CD14-positive monocyte (primary cell): ENCODE results near the gene PPEF1. TPM values are rescaled to one million over a fixed set of nuclear protein-coding genes. Genes with fewer than 3 reads are reported as not detected.

Source experiments
- DNase-seq, 3 donors: peaks; one replicate each; pipeline ENCODE4 v3.0.0-alpha.2; 2011 to 2022
- H2AFZ ChIP-seq: 2 replicates; pipeline ENCODE4 v1.6.0; 2012; ENCODE audit warnings: mild to moderate bottlenecking, low read depth, low read length, inconsistent platforms; ENCODE audit not compliant: insufficient read depth, poor library complexity, severe bottlenecking
- H3K27ac ChIP-seq, 2 donors: 1 replicate in 1 of 2; 2 replicates in 1 of 2; pipeline ENCODE4 v1.5.1; 2012 to 2013; ENCODE audit warnings: low read length in 2 of 2, control low read depth in 1 of 2, inconsistent platforms in 1 of 2, low read depth in 1 of 2, mild to moderate bottlenecking in 1 of 2
- H3K27me3 ChIP-seq, 2 donors: one replicate each; pipeline versions ENCODE4 v1.6.0 to v1.6.1; 2011 to 2013; ENCODE audit warnings: low read length in 2 of 2; ENCODE audit not compliant: control insufficient read depth in 2 of 2, insufficient read depth in 2 of 2
- H3K36me3 ChIP-seq, 2 donors: replicated peaks in 1 of 2; 1 replicate in 1 of 2; 2 replicates in 1 of 2; pipeline versions ENCODE4 v1.5.1 to v1.6.1; 2012 to 2013; ENCODE audit warnings: low read length in 2 of 2, control low read depth in 1 of 2, inconsistent platforms in 1 of 2, mild to moderate bottlenecking in 1 of 2; ENCODE audit not compliant: insufficient read depth in 2 of 2, control insufficient read depth in 1 of 2
- H3K4me1 ChIP-seq, 2 donors: 1 replicate in 1 of 2; 2 replicates in 1 of 2; pipeline versions ENCODE4 v1.5.1 to v1.6.1; 2012 to 2013; ENCODE audit warnings: low read length in 2 of 2, control low read depth in 1 of 2, inconsistent platforms in 1 of 2, mild to moderate bottlenecking in 1 of 2, moderate library complexity in 1 of 2; ENCODE audit not compliant: insufficient read depth in 2 of 2, control insufficient read depth in 1 of 2
- H3K4me2 ChIP-seq: replicated peaks from 2 replicates; pipeline ENCODE3; 2012; ENCODE audit warnings: low read length, moderate library complexity, mild to moderate bottlenecking; ENCODE audit not compliant: poor library complexity, severe bottlenecking; ENCODE audit errors: extremely low read depth
- H3K4me3 ChIP-seq, 3 experiments: fragments of 200-600 bp in 1 of 3; sonication (generic) in 1 of 3; replicated peaks in 1 of 3; 1 replicate in 2 of 3; 2 replicates in 1 of 3; pipeline ENCODE4 v1.5.1; 2011 to 2013; ENCODE audit warnings: low read length in 3 of 3, mild to moderate bottlenecking in 3 of 3, control low read depth in 2 of 3, low read depth in 2 of 3, inconsistent platforms in 1 of 3, moderate library complexity in 1 of 3
- H3K79me2 ChIP-seq: 2 replicates; pipeline ENCODE4 v1.6.0; 2012; ENCODE audit warnings: mild to moderate bottlenecking, control low read depth, inconsistent platforms, low read length, moderate library complexity; ENCODE audit not compliant: insufficient read depth
- H3K9ac ChIP-seq: 2 replicates; pipeline ENCODE4 v1.6.0; 2017; ENCODE audit warnings: low read length, mild to moderate bottlenecking; ENCODE audit not compliant: insufficient read depth, poor library complexity, severe bottlenecking
- H3K9me3 ChIP-seq, 2 donors: replicated peaks in 1 of 2; 1 replicate in 1 of 2; 2 replicates in 1 of 2; pipeline versions ENCODE4 v1.5.1 to v1.6.1; 2012 to 2013; ENCODE audit warnings: low read length in 2 of 2, control low read depth in 1 of 2; ENCODE audit not compliant: control insufficient read depth in 1 of 2, insufficient read depth in 1 of 2
- H4K20me1 ChIP-seq: 2 replicates; pipeline ENCODE4 v1.6.0; 2012; ENCODE audit warnings: mild to moderate bottlenecking, low read length, control low read depth, moderate library complexity; ENCODE audit not compliant: insufficient read depth
- H3K27ac Mint-ChIP-seq, 7 donors: one replicate each; pipeline ENCODE4 v1.8.0; 2020; ENCODE audit warnings: mild to moderate bottlenecking in 7 of 7, mixed read lengths in 7 of 7, moderate library complexity in 6 of 7, inconsistent platforms in 2 of 7
- H3K27me3 Mint-ChIP-seq, 3 donors: one replicate each; pipeline ENCODE4 v1.8.0; 2021 to 2022; ENCODE audit warnings: low read depth in 3 of 3, mild to moderate bottlenecking in 3 of 3, mixed read lengths in 3 of 3, moderate library complexity in 3 of 3, inconsistent platforms in 1 of 3
- H3K36me3 Mint-ChIP-seq, 2 donors: one replicate each; pipeline ENCODE4 v1.8.0; 2020; ENCODE audit warnings: mixed read lengths in 2 of 2, inconsistent platforms in 1 of 2, mild to moderate bottlenecking in 1 of 2
- H3K4me1 Mint-ChIP-seq: one replicate; pipeline ENCODE4 v1.8.0; 2020; ENCODE audit warnings: mild to moderate bottlenecking, mixed read lengths
- H3K4me3 Mint-ChIP-seq, 2 donors: one replicate each; pipeline ENCODE4 v1.8.0; 2020; ENCODE audit warnings: mild to moderate bottlenecking in 2 of 2, mixed read lengths in 2 of 2, moderate library complexity in 1 of 2
- H3K9me3 Mint-ChIP-seq, 7 donors: one replicate each; pipeline ENCODE4 v1.8.0; 2020 to 2022; ENCODE audit warnings: mixed read lengths in 7 of 7, mild to moderate bottlenecking in 6 of 7, moderate library complexity in 6 of 7, inconsistent platforms in 2 of 7
- WGBS: methylation state at CpG from one replicate; pipeline ENCODE4 v1.1.5; 2013; ENCODE audit warnings: missing lambda C conversion rate; ENCODE audit not compliant: insufficient coverage; 5-methylcytosine and 5-hydroxymethylcytosine counted together
- intact Hi-C, 2 donors: fragments of 100-400 bp; cut with micrococcal nuclease; formaldehyde crosslinking; loops; one replicate each; pipeline versions ENCODE4 v1.15.0 to v1.15.1; 2023
- polyA plus RNA-seq, 3 donors: library from polyadenylated mRNA; depleted of rRNA in 1 of 3; unstranded in 2 of 3; stranded (reverse) in 1 of 3; fragments of 300-500 nt in 2 of 3; fragments of >200 nt in 1 of 3; fragmentation: Illumina TruSeq in 2 of 3; gene quantifications; 1 replicate in 2 of 3; 2 replicates in 1 of 3; pipeline ENCODE4 v1.2.3, GENCODE V29; 2012 to 2021
- TF ChIP-seq, protein P1 (sequence below): fragments of 200-600 bp; IDR thresholded peaks from one replicate; pipeline ENCODE4 v1.8.0; 2022; ENCODE audit warnings: antibody characterized with exemption, mild to moderate bottlenecking

Gene PPEF1
- polyA plus RNA-seq, 3 donors, result 0.26 to 0.32 TPM; not detected in 1

DNA sequence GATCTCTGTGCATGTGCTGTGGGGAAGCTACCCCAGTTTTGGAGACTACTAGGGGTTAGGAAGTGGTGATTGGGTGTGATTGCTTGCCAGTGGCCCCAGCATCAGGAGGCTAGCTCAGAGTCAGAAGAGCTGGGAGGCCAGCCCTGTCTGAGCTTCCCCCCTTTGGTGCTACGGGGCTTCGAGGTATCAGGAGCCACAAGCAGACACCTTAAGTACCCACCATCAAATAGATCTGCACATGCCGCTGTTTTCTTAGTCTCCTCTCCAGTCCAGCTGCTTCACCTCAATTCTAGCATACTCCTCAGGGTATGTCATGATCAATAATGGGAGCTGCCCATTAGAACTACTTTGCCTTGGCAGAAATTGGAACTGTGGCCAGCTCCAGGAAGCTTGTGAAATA is 10.8 kb upstream of the PPEF1 start:
- Mint-ChIP-seq H3K9me3 (peaks cover 0 to 15% (median 7%) of the 10 kb centered on the region in 7 donors), H3K27me3 (peaks cover 0 to 6% (median 2%) of the 10 kb centered on the region in 3 donors), H3K36me3 (no peaks in the 10 kb centered on the region)

DNA sequence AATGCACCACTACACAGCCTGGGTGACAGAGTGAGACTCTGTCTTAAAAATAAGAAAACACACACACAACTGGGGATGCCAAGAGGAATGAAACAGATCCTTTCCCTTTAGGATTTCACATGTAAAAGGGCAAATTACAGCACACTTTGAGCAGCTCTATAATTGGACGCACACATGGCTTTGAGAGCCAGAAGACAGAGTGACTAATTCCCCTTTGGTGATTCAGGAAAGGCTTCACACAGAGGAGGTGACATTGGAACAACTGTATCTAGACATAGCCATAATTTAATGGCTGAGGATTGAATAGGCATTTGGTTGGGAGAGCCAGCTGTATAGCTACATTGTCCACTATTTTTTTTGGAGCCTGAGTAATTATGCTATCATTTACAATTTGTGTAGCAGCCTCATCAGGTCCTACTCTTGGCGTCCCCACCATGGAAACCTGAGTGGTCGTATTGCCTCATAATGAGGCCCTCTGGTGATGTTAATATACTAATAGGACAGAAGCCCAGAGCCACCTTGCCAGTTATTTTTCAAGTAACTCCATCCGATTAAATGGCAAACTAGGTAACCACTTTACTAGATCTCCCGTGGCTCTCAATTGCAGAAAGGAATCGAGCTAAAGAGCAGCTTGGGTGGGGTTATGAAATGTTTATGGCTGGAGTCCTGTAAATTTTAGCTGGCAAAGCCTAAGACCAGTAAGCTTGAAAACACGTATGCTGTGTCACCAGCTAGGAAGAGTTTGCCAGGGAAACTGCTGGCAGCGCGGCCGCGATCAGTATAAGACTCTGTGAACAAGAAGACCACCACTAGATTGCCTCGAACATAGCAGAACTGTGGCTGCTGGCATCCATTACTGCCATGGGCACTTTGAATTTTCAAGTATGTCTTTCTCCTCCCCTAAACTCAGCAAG is 8.5 kb upstream of the PPEF1 start:
- H3K4me2 ChIP-seq, result no peak overlapping the region
- no peak overlapping the region for H3K4me3 ChIP-seq
- intact Hi-C loops, result no loop called here
- H3K27ac ChIP-seq, result no peak overlapping the region
- peaks cover 0 to 10% (median 2%) of the 10 kb centered on the region in 3 donors for H3K27me3 Mint-ChIP-seq
- H3K9me3 Mint-ChIP-seq, result peaks cover 0 to 15% (median 7%) of the 10 kb centered on the region in 7 donors
- no peaks in the 10 kb centered on the region for H3K79me2 ChIP-seq
- H4K20me1 ChIP-seq, result no peaks in the 10 kb centered on the region
- no peak for DNase-seq
- no peaks in the 10 kb centered on the region for H3K36me3 ChIP-seq
- no peak overlapping the region for H3K27ac Mint-ChIP-seq
- 96% methylated on average over 5 of the region's 12 CpGs for WGBS
- no peak overlapping the region for H3K9ac ChIP-seq
- H3K27me3 ChIP-seq, result no peaks in the 10 kb centered on the region
- no peak overlapping the region for H2AFZ ChIP-seq
- H3K4me3 Mint-ChIP-seq, result no peak overlapping the region
- peaks cover 4 to 5% of the 10 kb centered on the region in 2 donors for H3K9me3 ChIP-seq
- peaks cover 3% of the 10 kb centered on the region for H3K4me1 Mint-ChIP-seq
- H3K36me3 Mint-ChIP-seq, result no peaks in the 10 kb centered on the region
- TF ChIP-seq, protein P1, sequence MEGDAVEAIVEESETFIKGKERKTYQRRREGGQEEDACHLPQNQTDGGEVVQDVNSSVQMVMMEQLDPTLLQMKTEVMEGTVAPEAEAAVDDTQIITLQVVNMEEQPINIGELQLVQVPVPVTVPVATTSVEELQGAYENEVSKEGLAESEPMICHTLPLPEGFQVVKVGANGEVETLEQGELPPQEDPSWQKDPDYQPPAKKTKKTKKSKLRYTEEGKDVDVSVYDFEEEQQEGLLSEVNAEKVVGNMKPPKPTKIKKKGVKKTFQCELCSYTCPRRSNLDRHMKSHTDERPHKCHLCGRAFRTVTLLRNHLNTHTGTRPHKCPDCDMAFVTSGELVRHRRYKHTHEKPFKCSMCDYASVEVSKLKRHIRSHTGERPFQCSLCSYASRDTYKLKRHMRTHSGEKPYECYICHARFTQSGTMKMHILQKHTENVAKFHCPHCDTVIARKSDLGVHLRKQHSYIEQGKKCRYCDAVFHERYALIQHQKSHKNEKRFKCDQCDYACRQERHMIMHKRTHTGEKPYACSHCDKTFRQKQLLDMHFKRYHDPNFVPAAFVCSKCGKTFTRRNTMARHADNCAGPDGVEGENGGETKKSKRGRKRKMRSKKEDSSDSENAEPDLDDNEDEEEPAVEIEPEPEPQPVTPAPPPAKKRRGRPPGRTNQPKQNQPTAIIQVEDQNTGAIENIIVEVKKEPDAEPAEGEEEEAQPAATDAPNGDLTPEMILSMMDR, result no peak
- H3K4me1 ChIP-seq, result no peaks in the 10 kb centered on the region

More for the DNA sequence above, 10.8 kb upstream of the PPEF1 start:
- WGBS, result no CpG with 5 or more reads among the region's 3 CpGs
- Mint-ChIP-seq H3K4me3 (no peak overlapping the region), H3K4me1 (peaks cover 11% of the 10 kb centered on the region), H3K27ac (no peak overlapping the region)
- Histone ChIP-seq H3K9ac (no peak overlapping the region), H3K27me3 (no peaks in the 10 kb centered on the region), H3K4me3 (no peak overlapping the region), H2AFZ (no peak overlapping the region), H3K79me2 (no peaks in the 10 kb centered on the region), H4K20me1 (no peaks in the 10 kb centered on the region), H3K4me1 (peaks cover 0 to 5% of the 10 kb centered on the region in 2 donors), H3K27ac (no peak overlapping the region), H3K4me2 (no peak overlapping the region), H3K9me3 (peaks cover 4 to 5% of the 10 kb centered on the region in 2 donors), H3K36me3 (no peaks in the 10 kb centered on the region)
- no peak for DNase-seq
- intact Hi-C loops, result no loop called here
- TF ChIP-seq, protein P1, result no peak
